ENCODE measurements around the gene CERCAM.

DNA sequence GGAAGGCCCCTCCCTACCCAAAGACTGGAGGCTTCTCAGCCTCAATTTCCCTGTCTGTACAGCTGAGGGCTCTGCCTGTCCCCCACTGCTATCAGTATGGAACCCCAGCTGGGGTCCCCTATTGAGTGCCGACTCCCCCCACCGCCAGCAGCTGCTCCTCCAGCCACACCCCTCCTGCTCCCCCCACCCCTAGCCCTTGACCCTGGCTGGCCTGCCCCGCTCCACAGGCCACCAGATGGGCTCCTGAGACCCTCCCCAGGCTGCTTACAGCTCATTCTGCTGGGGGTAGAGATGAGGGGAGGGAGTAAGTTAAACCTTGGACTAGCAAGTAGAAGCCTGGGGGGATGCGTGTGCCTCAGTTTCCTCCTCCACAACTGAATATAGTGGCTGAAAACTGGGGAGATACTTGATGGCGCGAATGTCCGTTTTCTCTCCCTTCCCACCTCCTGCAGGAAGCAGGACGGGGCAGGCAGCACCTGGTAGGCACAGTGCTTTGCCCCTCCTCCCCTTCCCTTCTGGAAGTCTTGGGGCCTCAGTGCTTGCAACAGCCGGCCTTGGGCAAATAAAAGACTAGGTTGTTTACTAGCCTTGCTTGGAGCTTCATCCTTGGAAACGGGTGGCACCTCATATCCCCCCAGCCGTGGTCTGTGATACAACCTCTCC, 30.4 kb upstream of the CERCAM start:
- TF ChIP-seq, protein P1, sequence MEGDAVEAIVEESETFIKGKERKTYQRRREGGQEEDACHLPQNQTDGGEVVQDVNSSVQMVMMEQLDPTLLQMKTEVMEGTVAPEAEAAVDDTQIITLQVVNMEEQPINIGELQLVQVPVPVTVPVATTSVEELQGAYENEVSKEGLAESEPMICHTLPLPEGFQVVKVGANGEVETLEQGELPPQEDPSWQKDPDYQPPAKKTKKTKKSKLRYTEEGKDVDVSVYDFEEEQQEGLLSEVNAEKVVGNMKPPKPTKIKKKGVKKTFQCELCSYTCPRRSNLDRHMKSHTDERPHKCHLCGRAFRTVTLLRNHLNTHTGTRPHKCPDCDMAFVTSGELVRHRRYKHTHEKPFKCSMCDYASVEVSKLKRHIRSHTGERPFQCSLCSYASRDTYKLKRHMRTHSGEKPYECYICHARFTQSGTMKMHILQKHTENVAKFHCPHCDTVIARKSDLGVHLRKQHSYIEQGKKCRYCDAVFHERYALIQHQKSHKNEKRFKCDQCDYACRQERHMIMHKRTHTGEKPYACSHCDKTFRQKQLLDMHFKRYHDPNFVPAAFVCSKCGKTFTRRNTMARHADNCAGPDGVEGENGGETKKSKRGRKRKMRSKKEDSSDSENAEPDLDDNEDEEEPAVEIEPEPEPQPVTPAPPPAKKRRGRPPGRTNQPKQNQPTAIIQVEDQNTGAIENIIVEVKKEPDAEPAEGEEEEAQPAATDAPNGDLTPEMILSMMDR (IDR thresholded peaks at IDR 0.05; ENCODE audit: low read length), result no peak
- TF ChIP-seq EZH2 (optimal IDR thresholded peaks at IDR 0.05; ENCODE audit: low read depth, low read length) (no peak), EZH2phosphoT487 (IDR thresholded peaks at IDR 0.05; ENCODE audit: low read length) (no peak)

All from MM.1S (cell line).